Measurements from ENCODE around the gene PTDSS2. TPM values are rescaled to one million over a fixed set of nuclear protein-coding genes. Genes with fewer than 3 reads are reported as not detected.

PTDSS2 gene
- total and polyA plus RNA-seq, 9 of the 15 experiments (the other 6 are each of a cell fraction or from before 2014, with no cell fraction given): 0.45 to 53.9 (median 17.2) TPM

DNA sequence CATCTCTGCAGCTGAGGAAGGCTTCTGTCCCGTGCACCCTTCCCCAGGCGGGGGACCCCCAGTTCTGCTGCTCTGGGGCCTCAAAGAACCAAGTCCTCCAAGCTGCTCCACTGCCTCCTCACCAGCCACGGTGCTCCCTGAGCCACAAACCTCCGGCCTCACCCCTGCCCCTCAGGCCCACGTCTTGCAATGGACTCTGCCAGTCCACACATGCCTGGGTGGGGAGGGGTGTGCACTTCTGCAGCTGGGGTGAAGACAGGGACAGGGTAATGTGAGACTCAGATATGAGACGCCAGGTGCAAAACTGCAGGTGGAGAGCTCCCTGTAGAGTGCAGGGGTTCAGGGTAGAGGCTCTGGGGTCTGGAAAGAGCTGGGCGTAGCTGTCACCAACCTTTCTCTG is 3.2 kb upstream of the PTDSS2 start:
- DNase-seq (ENCODE audit: extremely low read depth in 1 of 4, low spot score in 3 of 4) (no peak), FAIRE-seq (no peak), ATAC-seq (no peak)
- POLR2A ChIA-PET: interaction anchor here (0.6 to 1.9 kb wide), 3 partner anchors 13 to 79 kb away, joined by 3 to 6 read pairs (median 4); no protein-coding TSS in a partner anchor
- CTCF ChIA-PET (ENCODE audit: low intra/inter-chr PET ratio): no interaction called here
- no peaks in the 10 kb centered on the region for H3K27me3 ChIP-seq (ENCODE audit: control insufficient read depth in 2 of 2, insufficient read depth in 2 of 2, low read length in 2 of 2)
- H3K9me3 ChIP-seq (replicated peaks; ENCODE audit: control insufficient read depth, insufficient read depth, low read depth, low read length): no peaks in the 10 kb centered on the region
- no peak overlapping the region for H3K4me2 ChIP-seq (ENCODE audit: insufficient read depth, low read length)
- H3K4me1 ChIP-seq (replicated peaks in 1 of 2; ENCODE audit: control insufficient read depth in 2 of 2, insufficient read depth in 2 of 2, low read length in 2 of 2): peaks cover 33 to 80% of the 10 kb centered on the region in 2 experiments; a peak in 4 of 5 replicates
- intact Hi-C loops (cut with micrococcal nuclease): loop anchor here (5.0 kb wide), 1 partner anchor 55 kb away; the partner anchor contains the start of gene PKP3
- peak overlapping the region; percentile 67 for H2AFZ ChIP-seq (ENCODE audit: low read depth, low read length)
- peak overlapping the region in 1 of 2 experiments; percentile 87; a peak in 2 of 4 replicates for H3K9ac ChIP-seq (ENCODE audit: insufficient read depth in 1 of 2, low read depth in 2 of 2, low read length in 2 of 2)
- H4K20me1 ChIP-seq (replicated peaks; ENCODE audit: control insufficient read depth, insufficient read depth, low read length): no peaks in the 10 kb centered on the region
- in situ Hi-C loops (cut with MboI): no loop called here
- H3K4me3 ChIP-seq: no peak overlapping the region
- no TSS peak for BruUV-seq (replicated peaks)
- H3K36me3 ChIP-seq (ENCODE audit: control insufficient read depth, insufficient read depth, low read length): peaks cover 9% of the 10 kb centered on the region; the same call in 1 of the 3 replicates
- peaks cover 36% of the 10 kb centered on the region for H3K79me2 ChIP-seq (ENCODE audit: control insufficient read depth, insufficient read depth, low read length)
- 55% methylated on average over 7 of the region's 7 CpGs for WGBS (ENCODE audit: insufficient coverage, low coverage, missing lambda C conversion rate)
- H3K9me1 ChIP-seq (ENCODE audit: control insufficient read depth, insufficient read depth, low read length): no peaks in the 10 kb centered on the region
- TF ChIP-seq ZNF121 (CRISPR knock-in tag; conservative IDR thresholded peaks at IDR 0.05): no peak
- TF ChIP-seq, protein P1, sequence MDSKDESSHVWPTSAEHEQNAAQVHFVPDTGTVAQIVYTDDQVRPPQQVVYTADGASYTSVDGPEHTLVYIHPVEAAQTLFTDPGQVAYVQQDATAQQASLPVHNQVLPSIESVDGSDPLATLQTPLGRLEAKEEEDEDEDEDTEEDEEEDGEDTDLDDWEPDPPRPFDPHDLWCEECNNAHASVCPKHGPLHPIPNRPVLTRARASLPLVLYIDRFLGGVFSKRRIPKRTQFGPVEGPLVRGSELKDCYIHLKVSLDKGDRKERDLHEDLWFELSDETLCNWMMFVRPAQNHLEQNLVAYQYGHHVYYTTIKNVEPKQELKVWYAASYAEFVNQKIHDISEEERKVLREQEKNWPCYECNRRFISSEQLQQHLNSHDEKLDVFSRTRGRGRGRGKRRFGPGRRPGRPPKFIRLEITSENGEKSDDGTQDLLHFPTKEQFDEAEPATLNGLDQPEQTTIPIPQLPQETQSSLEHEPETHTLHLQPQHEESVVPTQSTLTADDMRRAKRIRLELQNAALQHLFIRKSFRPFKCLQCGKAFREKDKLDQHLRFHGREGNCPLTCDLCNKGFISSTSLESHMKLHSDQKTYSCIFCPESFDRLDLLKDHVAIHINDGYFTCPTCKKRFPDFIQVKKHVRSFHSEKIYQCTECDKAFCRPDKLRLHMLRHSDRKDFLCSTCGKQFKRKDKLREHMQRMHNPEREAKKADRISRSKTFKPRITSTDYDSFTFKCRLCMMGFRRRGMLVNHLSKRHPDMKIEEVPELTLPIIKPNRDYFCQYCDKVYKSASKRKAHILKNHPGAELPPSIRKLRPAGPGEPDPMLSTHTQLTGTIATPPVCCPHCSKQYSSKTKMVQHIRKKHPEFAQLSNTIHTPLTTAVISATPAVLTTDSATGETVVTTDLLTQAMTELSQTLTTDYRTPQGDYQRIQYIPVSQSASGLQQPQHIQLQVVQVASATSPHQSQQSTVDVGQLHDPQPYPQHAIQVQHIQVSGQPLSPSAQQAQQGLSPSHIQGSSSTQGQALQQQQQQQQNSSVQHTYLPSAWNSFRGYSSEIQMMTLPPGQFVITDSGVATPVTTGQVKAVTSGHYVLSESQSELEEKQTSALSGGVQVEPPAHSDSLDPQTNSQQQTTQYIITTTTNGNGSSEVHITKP (IDR thresholded peaks at IDR 0.05; ENCODE audit: partially characterized antibody): peak; percentile 8
- TF ChIP-seq PHF21A (IDR thresholded peaks at IDR 0.05; ENCODE audit: borderline replicate concordance, low read depth): no peak
- TF ChIP-seq, protein P2, sequence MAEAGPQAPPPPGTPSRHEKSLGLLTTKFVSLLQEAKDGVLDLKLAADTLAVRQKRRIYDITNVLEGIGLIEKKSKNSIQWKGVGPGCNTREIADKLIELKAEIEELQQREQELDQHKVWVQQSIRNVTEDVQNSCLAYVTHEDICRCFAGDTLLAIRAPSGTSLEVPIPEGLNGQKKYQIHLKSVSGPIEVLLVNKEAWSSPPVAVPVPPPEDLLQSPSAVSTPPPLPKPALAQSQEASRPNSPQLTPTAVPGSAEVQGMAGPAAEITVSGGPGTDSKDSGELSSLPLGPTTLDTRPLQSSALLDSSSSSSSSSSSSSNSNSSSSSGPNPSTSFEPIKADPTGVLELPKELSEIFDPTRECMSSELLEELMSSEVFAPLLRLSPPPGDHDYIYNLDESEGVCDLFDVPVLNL (CRISPR knock-in tag; IDR thresholded peaks at IDR 0.05; ENCODE audit: low read depth): no peak
- peak; percentile 32; the same call in 1 of the 2 replicates for TF ChIP-seq CBFA2T3 (IDR thresholded peaks at IDR 0.05)
- H3K27ac ChIP-seq (ENCODE audit: extremely low read depth, low read depth, low read length): no peak overlapping the region
